ENCODE measurements around the gene PSD. TPM values are rescaled to one million over a fixed set of nuclear protein-coding genes. Genes with fewer than 3 reads are reported as not detected.

PSD gene
- total and polyA plus RNA-seq, 9 of the 15 experiments (the other 6 are each of a cell fraction or from before 2014, with no cell fraction given), result 0.11 to 1.7 (median 0.54) TPM; not detected in 2

DNA sequence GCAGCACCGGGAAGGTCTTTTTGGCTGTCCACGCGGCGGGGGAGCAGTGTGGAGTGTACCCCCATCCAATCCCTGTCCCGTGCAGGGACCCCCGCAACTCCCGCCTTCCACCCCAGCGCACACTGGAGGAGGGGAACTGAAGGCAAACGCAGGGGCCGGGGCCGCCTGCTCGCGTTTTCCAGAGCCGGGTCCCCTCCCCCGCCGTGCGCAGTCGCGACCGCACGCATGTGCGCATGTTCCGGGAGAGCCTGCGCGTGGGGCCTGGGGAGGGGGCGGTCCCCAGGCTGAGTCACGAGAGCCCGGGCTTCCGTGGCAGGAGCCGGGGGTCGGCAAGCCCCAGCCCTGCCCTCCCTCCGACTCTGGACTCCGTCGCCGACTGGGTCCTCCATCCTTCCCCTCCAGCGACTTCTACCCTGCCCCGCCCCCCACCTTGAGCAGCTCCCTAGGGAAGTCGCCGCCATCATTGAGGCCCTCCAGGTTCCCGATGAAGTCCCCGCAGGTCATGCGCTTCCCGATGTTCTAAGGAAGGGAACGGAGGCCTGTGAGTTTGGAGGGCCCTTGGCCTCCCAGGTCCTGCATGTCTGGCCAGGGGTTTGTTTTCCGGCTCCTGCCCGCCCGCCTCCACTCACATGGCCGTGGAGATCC is 8.0 kb downstream of the PSD start:
- 72% methylated on average over 6 of the region's 48 CpGs for WGBS (ENCODE audit: insufficient coverage, low coverage, missing lambda C conversion rate)
- H3K36me3 ChIP-seq (ENCODE audit: control insufficient read depth, insufficient read depth, low read length), result no peaks in the 10 kb centered on the region
- no peaks in the 10 kb centered on the region for H4K20me1 ChIP-seq (replicated peaks; ENCODE audit: control insufficient read depth, insufficient read depth, low read length)
- H3K79me2 ChIP-seq (ENCODE audit: control insufficient read depth, insufficient read depth, low read length), result no peaks in the 10 kb centered on the region
- ATAC-seq, result no peak
- no peak overlapping the region for H3K27ac ChIP-seq (ENCODE audit: extremely low read depth, low read depth, low read length)
- intact Hi-C loops (cut with micrococcal nuclease) (no loop called here), in situ Hi-C loops (cut with MboI) (no loop called here)
- H3K4me2 ChIP-seq (ENCODE audit: insufficient read depth, low read length), result no peak overlapping the region
- CTCF ChIA-PET (ENCODE audit: low intra/inter-chr PET ratio), result interaction anchor here (0.6 kb wide), 1 partner anchor 14 kb away, joined by 4 read pairs; no protein-coding TSS in a partner anchor
- no peaks in the 10 kb centered on the region for H3K9me3 ChIP-seq (replicated peaks; ENCODE audit: control insufficient read depth, insufficient read depth, low read depth, low read length)
- BruUV-seq (replicated peaks), result no TSS peak
- H3K27me3 ChIP-seq (ENCODE audit: control insufficient read depth in 2 of 2, insufficient read depth in 2 of 2, low read length in 2 of 2), result peaks cover 10 to 49% of the 10 kb centered on the region in 2 experiments; a peak in 3 of 5 replicates
- no peak overlapping the region for H2AFZ ChIP-seq (ENCODE audit: low read depth, low read length)
- no peak overlapping the region for H3K9ac ChIP-seq (ENCODE audit: insufficient read depth in 1 of 2, low read depth in 2 of 2, low read length in 2 of 2)
- H3K4me3 ChIP-seq, result no peak overlapping the region
- FAIRE-seq, result no peak
- peaks cover 0 to 31% of the 10 kb centered on the region in 2 experiments; a peak in 3 of 5 replicates for H3K4me1 ChIP-seq (replicated peaks in 1 of 2; ENCODE audit: control insufficient read depth in 2 of 2, insufficient read depth in 2 of 2, low read length in 2 of 2)
- DNase-seq (ENCODE audit: extremely low read depth in 1 of 4, low spot score in 3 of 4), result peak in 1 of 4 experiments; percentile 19
- POLR2A ChIA-PET, result interaction anchor here (1.0 kb wide), 1 partner anchor 11 kb away, joined by 3 read pairs; no protein-coding TSS in a partner anchor
- no peaks in the 10 kb centered on the region for H3K9me1 ChIP-seq (ENCODE audit: control insufficient read depth, insufficient read depth, low read length)
- peak in 1 of 2 experiments; percentile 46; a peak in 3 of 4 replicates for TF ChIP-seq NRF1 (conservative IDR thresholded peaks at IDR 0.05 in 1 of 2, IDR thresholded peaks at IDR 0.05 in 1 of 2)
- TF ChIP-seq SNRNP70 (optimal IDR thresholded peaks at IDR 0.05; ENCODE audit: low read depth, low read length), result no peak
- TF ChIP-seq, protein P1, sequence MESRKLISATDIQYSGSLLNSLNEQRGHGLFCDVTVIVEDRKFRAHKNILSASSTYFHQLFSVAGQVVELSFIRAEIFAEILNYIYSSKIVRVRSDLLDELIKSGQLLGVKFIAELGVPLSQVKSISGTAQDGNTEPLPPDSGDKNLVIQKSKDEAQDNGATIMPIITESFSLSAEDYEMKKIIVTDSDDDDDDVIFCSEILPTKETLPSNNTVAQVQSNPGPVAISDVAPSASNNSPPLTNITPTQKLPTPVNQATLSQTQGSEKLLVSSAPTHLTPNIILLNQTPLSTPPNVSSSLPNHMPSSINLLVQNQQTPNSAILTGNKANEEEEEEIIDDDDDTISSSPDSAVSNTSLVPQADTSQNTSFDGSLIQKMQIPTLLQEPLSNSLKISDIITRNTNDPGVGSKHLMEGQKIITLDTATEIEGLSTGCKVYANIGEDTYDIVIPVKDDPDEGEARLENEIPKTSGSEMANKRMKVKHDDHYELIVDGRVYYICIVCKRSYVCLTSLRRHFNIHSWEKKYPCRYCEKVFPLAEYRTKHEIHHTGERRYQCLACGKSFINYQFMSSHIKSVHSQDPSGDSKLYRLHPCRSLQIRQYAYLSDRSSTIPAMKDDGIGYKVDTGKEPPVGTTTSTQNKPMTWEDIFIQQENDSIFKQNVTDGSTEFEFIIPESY (CRISPR knock-in tag; IDR thresholded peaks at IDR 0.05), result peak; percentile 63
